ENCODE data around the gene HDGFL2.

HDGFL2 gene

GRCh38 chr19:4519172-4519496 is 47.0 kb downstream of the HDGFL2 start:
- Histone ChIP-seq H3K4me1 (ENCODE audit: low read length) (no peaks in the 10 kb centered on the region), H3K79me2 (ENCODE audit: low read length) (no peaks in the 10 kb centered on the region), H3K9me2 (replicated peaks; ENCODE audit: insufficient read depth, low read length) (no peaks in the 10 kb centered on the region), H3K4me3 (ENCODE audit: low read length) (no peak overlapping the region), H3K9me3 (replicated peaks; ENCODE audit: insufficient read depth, low read length) (no peaks in the 10 kb centered on the region), H3K9ac (ENCODE audit: low read length) (no peak overlapping the region), H3K27me3 (replicated peaks; ENCODE audit: insufficient read depth, low read length) (peaks cover 87% of the 10 kb centered on the region), H3K36me3 (replicated peaks; ENCODE audit: insufficient read depth, low read length) (no peaks in the 10 kb centered on the region), H3K4me2 (ENCODE audit: low read depth, low read length) (no peak overlapping the region), H3F3A (ENCODE audit: insufficient read depth, low read length) (no peaks in the 10 kb centered on the region), H3K27ac (ENCODE audit: low read length) (no peak overlapping the region), H2AFZ (ENCODE audit: low read length) (no peak overlapping the region), H4K20me1 (ENCODE audit: insufficient read depth, low read length) (no peaks in the 10 kb centered on the region)
- TF ChIP-seq, protein P1, sequence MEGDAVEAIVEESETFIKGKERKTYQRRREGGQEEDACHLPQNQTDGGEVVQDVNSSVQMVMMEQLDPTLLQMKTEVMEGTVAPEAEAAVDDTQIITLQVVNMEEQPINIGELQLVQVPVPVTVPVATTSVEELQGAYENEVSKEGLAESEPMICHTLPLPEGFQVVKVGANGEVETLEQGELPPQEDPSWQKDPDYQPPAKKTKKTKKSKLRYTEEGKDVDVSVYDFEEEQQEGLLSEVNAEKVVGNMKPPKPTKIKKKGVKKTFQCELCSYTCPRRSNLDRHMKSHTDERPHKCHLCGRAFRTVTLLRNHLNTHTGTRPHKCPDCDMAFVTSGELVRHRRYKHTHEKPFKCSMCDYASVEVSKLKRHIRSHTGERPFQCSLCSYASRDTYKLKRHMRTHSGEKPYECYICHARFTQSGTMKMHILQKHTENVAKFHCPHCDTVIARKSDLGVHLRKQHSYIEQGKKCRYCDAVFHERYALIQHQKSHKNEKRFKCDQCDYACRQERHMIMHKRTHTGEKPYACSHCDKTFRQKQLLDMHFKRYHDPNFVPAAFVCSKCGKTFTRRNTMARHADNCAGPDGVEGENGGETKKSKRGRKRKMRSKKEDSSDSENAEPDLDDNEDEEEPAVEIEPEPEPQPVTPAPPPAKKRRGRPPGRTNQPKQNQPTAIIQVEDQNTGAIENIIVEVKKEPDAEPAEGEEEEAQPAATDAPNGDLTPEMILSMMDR (IDR thresholded peaks at IDR 0.05; ENCODE audit: low read length) = no peak
- TF ChIP-seq EZH2phosphoT487 (IDR thresholded peaks at IDR 0.05; ENCODE audit: low read length) (no peak), EZH2 (optimal IDR thresholded peaks at IDR 0.05; ENCODE audit: low read depth, low read length) (no peak)
- DNase-seq = no peak

- no peaks in the 10 kb centered on the region for H3F3A ChIP-seq (ENCODE audit: insufficient read depth, low read length)
- H3K4me2 ChIP-seq (ENCODE audit: low read depth, low read length) = no peak overlapping the region
- no peaks in the 10 kb centered on the region for H3K9me3 ChIP-seq (replicated peaks; ENCODE audit: insufficient read depth, low read length)
- no peaks in the 10 kb centered on the region for H3K36me3 ChIP-seq (replicated peaks; ENCODE audit: insufficient read depth, low read length)
- no peak for DNase-seq
- H3K4me3 ChIP-seq (ENCODE audit: low read length) = no peak overlapping the region
- H4K20me1 ChIP-seq (ENCODE audit: insufficient read depth, low read length) = no peaks in the 10 kb centered on the region
- TF ChIP-seq, protein P1 (IDR thresholded peaks at IDR 0.05; ENCODE audit: low read length) = no peak
- TF ChIP-seq EZH2 (optimal IDR thresholded peaks at IDR 0.05; ENCODE audit: low read depth, low read length) = no peak
- no peak for TF ChIP-seq EZH2phosphoT487 (IDR thresholded peaks at IDR 0.05; ENCODE audit: low read length)
- H3K4me1 ChIP-seq (ENCODE audit: low read length) = no peaks in the 10 kb centered on the region
- no peak overlapping the region for H3K27ac ChIP-seq (ENCODE audit: low read length)
- H3K79me2 ChIP-seq (ENCODE audit: low read length) = no peaks in the 10 kb centered on the region
- H2AFZ ChIP-seq (ENCODE audit: low read length) = no peak overlapping the region
- H3K9me2 ChIP-seq (replicated peaks; ENCODE audit: insufficient read depth, low read length) = no peaks in the 10 kb centered on the region
- no peak overlapping the region for H3K9ac ChIP-seq (ENCODE audit: low read length)
- peaks cover 92% of the 10 kb centered on the region for H3K27me3 ChIP-seq (replicated peaks; ENCODE audit: insufficient read depth, low read length)
Measured at GRCh38 chr19:4519521-4520277, 47.6 kb downstream of the HDGFL2 start.

- Histone ChIP-seq H3K4me1 (ENCODE audit: low read length) (no peaks in the 10 kb centered on the region), H3K79me2 (ENCODE audit: low read length) (no peaks in the 10 kb centered on the region), H3K9me2 (replicated peaks; ENCODE audit: insufficient read depth, low read length) (no peaks in the 10 kb centered on the region), H3K27me3 (replicated peaks; ENCODE audit: insufficient read depth, low read length) (peaks cover 93% of the 10 kb centered on the region), H3F3A (ENCODE audit: insufficient read depth, low read length) (no peaks in the 10 kb centered on the region), H3K9me3 (replicated peaks; ENCODE audit: insufficient read depth, low read length) (no peaks in the 10 kb centered on the region), H3K36me3 (replicated peaks; ENCODE audit: insufficient read depth, low read length) (no peaks in the 10 kb centered on the region), H3K9ac (ENCODE audit: low read length) (no peak overlapping the region), H3K4me3 (ENCODE audit: low read length) (no peak overlapping the region), H2AFZ (ENCODE audit: low read length) (no peak overlapping the region), H3K27ac (ENCODE audit: low read length) (no peak overlapping the region), H3K4me2 (ENCODE audit: low read depth, low read length) (no peak overlapping the region), H4K20me1 (ENCODE audit: insufficient read depth, low read length) (no peaks in the 10 kb centered on the region)
- TF ChIP-seq EZH2 (optimal IDR thresholded peaks at IDR 0.05; ENCODE audit: low read depth, low read length) = no peak
- TF ChIP-seq, protein P1 (IDR thresholded peaks at IDR 0.05; ENCODE audit: low read length) = no peak
- no peak for DNase-seq
Measured at GRCh38 chr19:4521170-4521887, 49.2 kb downstream of the HDGFL2 start.
